Sigmoid colon (tissue), 7 donors: Measurements from ENCODE around the gene ARL10. TPM values are rescaled to one million over a fixed set of nuclear protein-coding genes. Genes with fewer than 3 reads are reported as not detected.
A peak's percentile ranks its signal among the peaks of the same experiment; 100 is the strongest.

Source experiments
- DNase-seq: peaks from one replicate; pipeline ENCODE4 v3.0.0-alpha.2; 2019
- H3K27ac ChIP-seq, 4 donors: fragments of 200-600 bp; sonication (generic); one replicate each; pipeline ENCODE4 v1.5.1; 2016 to 2019; ENCODE audit warnings: mild to moderate bottlenecking in 1 of 4
- H3K27me3 ChIP-seq, 3 donors: fragments of 200-600 bp; sonication (generic); one replicate each; pipeline ENCODE4 v1.5.1; 2019; ENCODE audit warnings: mild to moderate bottlenecking in 1 of 3
- H3K36me3 ChIP-seq, 4 donors: fragments of 200-600 bp; sonication (generic); one replicate each; pipeline ENCODE4 v1.5.1; 2016 to 2019
- H3K4me1 ChIP-seq, 4 donors: fragments of 200-600 bp; sonication (generic); one replicate each; pipeline ENCODE4 v1.5.1; 2017 to 2019
- H3K4me3 ChIP-seq, 4 donors: fragments of 200-600 bp; sonication (generic); one replicate each; pipeline ENCODE4 v1.5.1; 2017 to 2019; ENCODE audit warnings: mild to moderate bottlenecking in 2 of 4, moderate library complexity in 1 of 4
- H3K9me3 ChIP-seq, 4 donors: fragments of 200-600 bp in 3 of 4; sonication (generic) in 3 of 4; one replicate each; pipeline versions ENCODE4 v1.5.1 to v1.6.1; 2013 to 2019
- CTCF ChIP-seq, 4 experiments: fragments of 450-650 bp in 3 of 4; fragments of 200-600 bp in 1 of 4; IDR thresholded peaks; one replicate each; pipeline ENCODE4 v1.5.1; 2016 to 2019; ENCODE audit warnings: antibody characterized with exemption in 4 of 4, mild to moderate bottlenecking in 3 of 4, moderate library complexity in 2 of 4
- EP300 ChIP-seq, 4 donors: sonication (generic); formaldehyde crosslinking; IDR thresholded peaks; one replicate each; pipeline ENCODE4 v1.6.1; 2017; ENCODE audit warnings: antibody characterized with exemption in 4 of 4
- POLR2A ChIP-seq, 2 donors: fragments of 450-650 bp; IDR thresholded peaks; one replicate each; pipeline ENCODE4 v1.6.1; 2016; ENCODE audit warnings: antibody characterized with exemption in 2 of 2, mild to moderate bottlenecking in 2 of 2, moderate library complexity in 2 of 2
- POLR2AphosphoS5 ChIP-seq, 4 donors: sonication (generic); formaldehyde crosslinking; IDR thresholded peaks; one replicate each; pipeline ENCODE4 v1.6.1; 2017; ENCODE audit warnings: antibody characterized with exemption in 4 of 4
- WGBS, 2 donors: extraction: QIAGEN DNeasy Blood & Tissue Kit; methylation state at CpG; one replicate each; pipeline ENCODE4 v1.1.7; 2013; 5-methylcytosine and 5-hydroxymethylcytosine counted together
- intact Hi-C: fragments of 100-400 bp; cut with DNase I; formaldehyde crosslinking; loops from one replicate; pipeline ENCODE4 v1.15.1; 2023
- polyA plus RNA-seq, 3 donors: library from polyadenylated mRNA; stranded (reverse); fragments of 200-250 nt; gene quantifications; one replicate each; pipeline ENCODE4 v1.2.3, GENCODE V29; 2013
- total RNA-seq, 4 donors: library from RNA; depleted of rRNA; stranded (reverse); fragments of >200 nt; gene quantifications; one replicate each; pipeline ENCODE4 v1.1.0, GENCODE V29; 2016
- donor health status: healthy with polysubstance abuse.
- donor health status: Bipolar disorder and iron deficiency.
- donor health status: healthy.

The ARL10 gene
- total and polyA plus RNA-seq, 7 donors, result 0.23 to 16.9 (median 5.6) TPM

- DNase-seq, result peak; percentile 59
- Histone ChIP-seq H3K36me3 (peaks cover 0 to 53% (median 5%) of the 10 kb centered on the region in 4 donors), H3K4me1 (peaks cover 0 to 6% (median under 1%) of the 10 kb centered on the region in 4 donors), H3K27me3 (no peaks in the 10 kb centered on the region), H3K4me3 (no peak overlapping the region), H3K27ac (no peak overlapping the region), H3K9me3 (no peaks in the 10 kb centered on the region)
- 20 to 73% methylated on average over 17 of the region's 17 CpGs for WGBS, 2 donors
- TF ChIP-seq POLR2AphosphoS5 (IDR thresholded peaks at IDR 0.05) (no peak), POLR2A (IDR thresholded peaks at IDR 0.05) (no peak), EP300 (IDR thresholded peaks at IDR 0.05) (no peak), CTCF (IDR thresholded peaks at IDR 0.05) (no peak)
- intact Hi-C loops, result no loop called here
Observed at GRCh38 chr5:176400382-176401156, 35.3 kb downstream of the ARL10 start.

- WGBS, 2 donors, result 80 to 90% methylated on average over 22 of the region's 22 CpGs
- no peak overlapping the region for H3K27ac ChIP-seq
- no peak for TF ChIP-seq POLR2A (IDR thresholded peaks at IDR 0.05)
- no peak for TF ChIP-seq CTCF (IDR thresholded peaks at IDR 0.05)
- TF ChIP-seq POLR2AphosphoS5 (IDR thresholded peaks at IDR 0.05), result no peak
- TF ChIP-seq EP300 (IDR thresholded peaks at IDR 0.05), result no peak
- intact Hi-C loops, result no loop called here
- H3K27me3 ChIP-seq, result no peaks in the 10 kb centered on the region
- no peak overlapping the region for H3K4me3 ChIP-seq
- no peaks in the 10 kb centered on the region for H3K9me3 ChIP-seq
- DNase-seq, result peak; percentile 50
- peaks cover 0 to 6% (median 0%) of the 10 kb centered on the region in 4 donors for H3K4me1 ChIP-seq
- H3K36me3 ChIP-seq, result peaks cover 0 to 54% (median 8%) of the 10 kb centered on the region in 4 donors
Observed at GRCh38 chr5:176401281-176402205, 36.3 kb downstream of the ARL10 start.

- H3K27me3 ChIP-seq, result no peaks in the 10 kb centered on the region
- TF ChIP-seq POLR2AphosphoS5 (IDR thresholded peaks at IDR 0.05) (no peak), CTCF (IDR thresholded peaks at IDR 0.05) (no peak), EP300 (IDR thresholded peaks at IDR 0.05) (no peak), POLR2A (IDR thresholded peaks at IDR 0.05) (no peak)
- H3K4me3 ChIP-seq, result no peak overlapping the region
- intact Hi-C loops, result no loop called here
- peaks cover 0 to 67% (median 14%) of the 10 kb centered on the region in 4 donors for H3K36me3 ChIP-seq
- no peaks in the 10 kb centered on the region for H3K9me3 ChIP-seq
- WGBS, 2 donors, result 42 to 80% methylated on average over 20 of the region's 20 CpGs
- no peak for DNase-seq
- H3K27ac ChIP-seq, result no peak overlapping the region
- H3K4me1 ChIP-seq, result peaks cover 0 to 6% (median under 1%) of the 10 kb centered on the region in 4 donors
Observed at GRCh38 chr5:176405656-176406435, 40.6 kb downstream of the ARL10 start.

- H3K36me3 ChIP-seq, result peaks cover 0 to 62% (median 13%) of the 10 kb centered on the region in 4 donors
- H3K9me3 ChIP-seq, result no peaks in the 10 kb centered on the region
- intact Hi-C loops, result no loop called here
Observed at GRCh38 chr5:176406436-176407052, 41.3 kb downstream of the ARL10 start.

More at GRCh38 chr5:176406436-176407052, 41.3 kb downstream of the ARL10 start:
- Histone ChIP-seq H3K27me3 (no peaks in the 10 kb centered on the region), H3K4me1 (peaks cover 0 to 8% (median 3%) of the 10 kb centered on the region in 4 donors), H3K27ac (no peak overlapping the region), H3K4me3 (no peak overlapping the region)
- 35 to 78% methylated on average over 9 of the region's 9 CpGs for WGBS, 2 donors
- DNase-seq, result no peak
- TF ChIP-seq POLR2AphosphoS5 (IDR thresholded peaks at IDR 0.05) (no peak), CTCF (IDR thresholded peaks at IDR 0.05) (no peak), EP300 (IDR thresholded peaks at IDR 0.05) (no peak), POLR2A (IDR thresholded peaks at IDR 0.05) (no peak)
